Mesothelial cell of epicardium (in vitro differentiated cells): Measurements from ENCODE around the gene PCYT2. TPM values are rescaled to one million over a fixed set of nuclear protein-coding genes. Genes with fewer than 3 reads are reported as not detected.

Experiments
- total RNA-seq: library from RNA; stranded (reverse); gene quantifications from 3 replicates; pipeline ENCODE4 v1.2.1, GENCODE V29; 2021

PCYT2 gene
- total RNA-seq, 1 donor from 2014 or later: 20.5 TPM

Other genes with a start within 250 kb of the PCYT2 start
- gene OXLD1, start 244.8 kb downstream of the PCYT2 start, total RNA-seq: 23.9 to 26.5 TPM (median 25.7 TPM) in 3 replicates
- gene CCDC137, start 244.7 kb downstream of the PCYT2 start, total RNA-seq: 16.3 to 19.6 TPM (median 17.5 TPM) in 3 replicates
- 42.8 to 44.7 TPM (median 44.5 TPM) in 3 replicates for gene ARL16, start 227.6 kb downstream of the PCYT2 start, total RNA-seq
- gene HGS, start 227.4 kb downstream of the PCYT2 start, total RNA-seq: 114 to 122 TPM (median 119 TPM) in 3 replicates
- gene MRPL12, start 208.0 kb downstream of the PCYT2 start, total RNA-seq: 53.9 to 56.7 TPM (median 54.1 TPM) in 3 replicates
- gene SLC25A10, start 199.1 kb downstream of the PCYT2 start, total RNA-seq: 13.2 to 15.7 TPM (median 15.2 TPM) in 3 replicates
- gene GCGR, start 107.2 kb downstream of the PCYT2 start, total RNA-seq: 0.18 to 0.74 TPM (median 0.66 TPM) in 3 replicates
- 96.2 to 104 TPM (median 103 TPM) in 3 replicates for gene MCRIP1, start 78.1 kb downstream of the PCYT2 start, total RNA-seq
- 0.35 TPM in 1 of 3 replicates, not detected in the others for gene PPP1R27, start 76.3 kb downstream of the PCYT2 start, total RNA-seq
- gene P4HB, start 50.9 kb downstream of the PCYT2 start, total RNA-seq: 405 to 433 TPM (median 421 TPM) in 3 replicates
- gene ARHGDIA, start 40.1 kb downstream of the PCYT2 start, total RNA-seq: 258 to 275 TPM (median 268 TPM) in 3 replicates
- gene ALYREF, start 19.8 kb downstream of the PCYT2 start, total RNA-seq: 78.5 to 86.1 TPM (median 79.5 TPM) in 3 replicates
- gene ANAPC11, start 19.7 kb downstream of the PCYT2 start, total RNA-seq: 103 to 115 TPM (median 108 TPM) in 3 replicates
- 0.75 to 1.7 TPM (median 1.2 TPM) in 3 replicates for gene NPB, start 9.2 kb downstream of the PCYT2 start, total RNA-seq
- gene SIRT7, start 6.8 kb upstream of the PCYT2 start, total RNA-seq: 18.9 to 22.6 TPM (median 21.3 TPM) in 3 replicates
- gene MAFG, start 16.3 kb upstream of the PCYT2 start, total RNA-seq: 23.6 to 25.5 TPM (median 24.1 TPM) in 3 replicates
- gene PYCR1, start 25.9 kb upstream of the PCYT2 start, total RNA-seq: 91.0 to 108 TPM (median 102 TPM) in 3 replicates
- gene MYADML2, start 35.8 kb upstream of the PCYT2 start, total RNA-seq: not detected in 3 replicates
- gene NOTUM, start 49.8 kb upstream of the PCYT2 start, total RNA-seq: 5.9 to 8.2 TPM (median 6.5 TPM) in 3 replicates
- gene ASPSCR1, start 66.2 kb upstream of the PCYT2 start, total RNA-seq: 50.5 to 53.0 TPM (median 51.4 TPM) in 3 replicates
- gene CENPX, start 111.5 kb upstream of the PCYT2 start, total RNA-seq: 40.0 to 45.5 TPM (median 40.6 TPM) in 3 replicates
- gene LRRC45, start 111.9 kb upstream of the PCYT2 start, total RNA-seq: 16.9 to 18.5 TPM (median 17.9 TPM) in 3 replicates
- gene RAC3, start 120.3 kb upstream of the PCYT2 start, total RNA-seq: 32.6 to 34.6 TPM (median 33.6 TPM) in 3 replicates
- 73.5 to 80.2 TPM (median 77.6 TPM) in 3 replicates for gene DCXR, start 126.3 kb upstream of the PCYT2 start, total RNA-seq
- gene RFNG, start 140.4 kb upstream of the PCYT2 start, total RNA-seq: 53.8 to 57.3 TPM (median 55.6 TPM) in 3 replicates
- 104 to 113 TPM (median 105 TPM) in 3 replicates for gene GPS1, start 140.5 kb upstream of the PCYT2 start, total RNA-seq
- 87.3 to 94.9 TPM (median 87.9 TPM) in 3 replicates for gene DUS1L, start 154.4 kb upstream of the PCYT2 start, total RNA-seq
- 227 to 230 TPM (median 229 TPM) in 3 replicates for gene FASN, start 186.8 kb upstream of the PCYT2 start, total RNA-seq